NCI-H748 treated with DMSO at 0.1 percent for 48 hours (cell line): ENCODE results near the gene ERBB4.

Experiments used
- DNase-seq: peaks from one replicate; lab custom pipeline; 2025; lab: John Stamatoyannopoulos, UW

The ERBB4 gene

GRCh38 chr2:211416373-211416772 lies 1122.2 kb downstream of the ERBB4 start:
- no peak for DNase-seq

GRCh38 chr2:211413746-211414145 lies 1124.9 kb downstream of the ERBB4 start:
- DNase-seq: no peak

- DNase-seq: no peak
Observed at GRCh38 chr2:211408483-211408891, 1130.1 kb downstream of the ERBB4 start.

GRCh38 chr2:211407076-211407475 lies 1131.5 kb downstream of the ERBB4 start:
- DNase-seq: no peak

GRCh38 chr2:211405036-211405435 lies 1133.6 kb downstream of the ERBB4 start:
- DNase-seq: no peak

GRCh38 chr2:211404098-211404497 lies 1134.5 kb downstream of the ERBB4 start:
- no peak for DNase-seq

GRCh38 chr2:211401328-211401727 lies 1137.3 kb downstream of the ERBB4 start:
- no peak for DNase-seq

GRCh38 chr2:211397764-211398163 lies 1140.8 kb downstream of the ERBB4 start:
- DNase-seq: no peak

GRCh38 chr2:211396815-211397214 lies 1141.8 kb downstream of the ERBB4 start:
- peak; percentile 69 for DNase-seq

- DNase-seq: no peak
Observed at GRCh38 chr2:211391189-211391567, 1147.4 kb downstream of the ERBB4 start.

- DNase-seq: no peak
Observed at GRCh38 chr2:211390536-211391188, 1147.9 kb downstream of the ERBB4 start.

- DNase-seq: no peak
Observed at GRCh38 chr2:211387734-211388133, 1150.9 kb downstream of the ERBB4 start.

GRCh38 chr2:211380041-211380440 lies 1158.6 kb downstream of the ERBB4 start:
- DNase-seq: no peak

GRCh38 chr2:211376410-211376809 lies 1162.2 kb downstream of the ERBB4 start:
- DNase-seq: no peak

- no peak for DNase-seq
Observed at GRCh38 chr2:211373203-211373602, 1165.4 kb downstream of the ERBB4 start.

GRCh38 chr2:211371465-211371864 lies 1167.1 kb downstream of the ERBB4 start:
- no peak for DNase-seq

GRCh38 chr2:211368467-211368866 lies 1170.1 kb downstream of the ERBB4 start:
- no peak for DNase-seq

- no peak for DNase-seq
Observed at GRCh38 chr2:211367711-211368110, 1170.9 kb downstream of the ERBB4 start.

- no peak for DNase-seq
Observed at GRCh38 chr2:211367293-211367692, 1171.3 kb downstream of the ERBB4 start.

- no peak for DNase-seq
Observed at GRCh38 chr2:211364911-211365310, 1173.7 kb downstream of the ERBB4 start.

- DNase-seq: no peak
Observed at GRCh38 chr2:211361383-211361782, 1177.2 kb downstream of the ERBB4 start.

GRCh38 chr2:211359347-211359746 lies 1179.3 kb downstream of the ERBB4 start:
- no peak for DNase-seq

- DNase-seq: no peak
Observed at GRCh38 chr2:211358504-211358903, 1180.1 kb downstream of the ERBB4 start.

- no peak for DNase-seq
Observed at GRCh38 chr2:211354481-211354880, 1184.1 kb downstream of the ERBB4 start.
